SK-N-SH treated with all-trans-retinoic acid at 6 μM for 48 hours (cell line): ENCODE results near the gene RBM24.

ENCODE experiments used
- ATAC-seq: fragments of 200-7000 bp; cut with Tn5 transposase; 3 replicates; pipeline ENCODE4 v1.9.1; 2020; ENCODE audit warnings: mild to moderate bottlenecking, moderate library complexity
- ARNTL ChIP-seq: fragments of 450-650 bp; formaldehyde crosslinking; IDR thresholded peaks from 2 replicates; pipeline ENCODE4 v1.5.0; 2020; ENCODE audit warnings: low read depth, mild to moderate bottlenecking, moderate library complexity, borderline replicate concordance
- BACH2 ChIP-seq: fragments of 250-450 bp; sonication (Bioruptor Pico); IDR thresholded peaks from 2 replicates; pipeline ENCODE4 v1.9.0; 2021; ENCODE audit warnings: mild to moderate bottlenecking, borderline replicate concordance
- CREB5 ChIP-seq: fragments of 250-450 bp; sonication (Bioruptor Pico); IDR thresholded peaks from 2 replicates; pipeline ENCODE4 v1.5.1; 2020; ENCODE audit warnings: low read depth, mild to moderate bottlenecking, moderate library complexity
- CSDC2 ChIP-seq: fragments of 250-450 bp; sonication (Bioruptor Pico); IDR thresholded peaks from 2 replicates; pipeline ENCODE4 v1.5.0; 2020; ENCODE audit warnings: mild to moderate bottlenecking, moderate library complexity
- CSRNP3 ChIP-seq: fragments of 250-450 bp; sonication (Bioruptor Pico); IDR thresholded peaks from 2 replicates; pipeline ENCODE4 v1.5.1; 2021; ENCODE audit warnings: mild to moderate bottlenecking, moderate library complexity
- ESRRG ChIP-seq: fragments of 250-450 bp; sonication (Bioruptor Pico); IDR thresholded peaks from 2 replicates; pipeline ENCODE4 v1.6.1; 2021; ENCODE audit warnings: mild to moderate bottlenecking
- GLIS3 ChIP-seq: fragments of 250-450 bp; sonication (Bioruptor Pico); IDR thresholded peaks from 2 replicates; pipeline ENCODE4 v1.5.0; 2020; ENCODE audit warnings: mild to moderate bottlenecking, moderate library complexity
- OSR1 ChIP-seq: fragments of 250-450 bp; sonication (Bioruptor Pico); IDR thresholded peaks from 2 replicates; pipeline ENCODE4 v1.8.0; 2022; ENCODE audit warnings: moderate library complexity, mild to moderate bottlenecking, inconsistent platforms
- PATZ1 ChIP-seq: fragments of 250-450 bp; sonication (Bioruptor Pico); IDR thresholded peaks from 2 replicates; pipeline ENCODE4 v1.8.0; 2020; ENCODE audit warnings: mild to moderate bottlenecking, moderate library complexity, borderline replicate concordance
- POU6F1 ChIP-seq: fragments of 250-450 bp; sonication (Bioruptor Pico); IDR thresholded peaks from 2 replicates; pipeline ENCODE4 v1.8.0; 2021; ENCODE audit warnings: low read depth, mild to moderate bottlenecking, moderate library complexity, borderline replicate concordance
- PPARA ChIP-seq: fragments of 250-450 bp; sonication (Bioruptor Pico); IDR thresholded peaks from 2 replicates; pipeline ENCODE4 v1.5.0; 2020; ENCODE audit warnings: mild to moderate bottlenecking, borderline replicate concordance
- RARB ChIP-seq: fragments of 250-450 bp; sonication (Bioruptor Pico); IDR thresholded peaks from 2 replicates; pipeline ENCODE4 v1.8.0; 2021; ENCODE audit warnings: mild to moderate bottlenecking, moderate library complexity
- SNAI2 ChIP-seq: fragments of 250-450 bp; sonication (Bioruptor Pico); IDR thresholded peaks from 2 replicates; pipeline ENCODE4 v1.5.0; 2020; ENCODE audit warnings: mild to moderate bottlenecking, moderate library complexity
- TCF4 ChIP-seq: fragments of 250-450 bp; sonication (Bioruptor Pico); IDR thresholded peaks from 2 replicates; pipeline ENCODE4 v1.8.0; 2021; ENCODE audit warnings: mild to moderate bottlenecking, moderate library complexity, borderline replicate concordance
- TOX ChIP-seq: fragments of 250-450 bp; sonication (Bioruptor Pico); IDR thresholded peaks from 2 replicates; pipeline ENCODE4 v1.8.0; 2021; ENCODE audit warnings: mild to moderate bottlenecking, moderate library complexity, borderline replicate concordance
- TSHZ2 ChIP-seq: fragments of 250-450 bp; sonication (Bioruptor Pico); IDR thresholded peaks from 2 replicates; pipeline ENCODE4 v1.5.0; 2020; ENCODE audit warnings: mild to moderate bottlenecking, moderate library complexity
- ZC3H10 ChIP-seq: fragments of 250-450 bp; sonication (Bioruptor Pico); IDR thresholded peaks from 2 replicates; pipeline ENCODE4 v1.5.1; 2021; ENCODE audit warnings: mild to moderate bottlenecking, moderate library complexity
- ZFP3 ChIP-seq: fragments of 250-450 bp; sonication (Bioruptor Pico); IDR thresholded peaks from 2 replicates; pipeline ENCODE4 v1.5.0; 2020; ENCODE audit warnings: mild to moderate bottlenecking, moderate library complexity
- ZFP30 ChIP-seq: fragments of 450-650 bp; formaldehyde crosslinking; IDR thresholded peaks from 2 replicates; pipeline ENCODE4 v1.5.0; 2022; ENCODE audit warnings: mild to moderate bottlenecking, moderate library complexity
- ZNF565 ChIP-seq: fragments of 450-650 bp; formaldehyde crosslinking; conservative IDR thresholded peaks from 2 replicates; pipeline ENCODE4 v1.5.0; 2020; ENCODE audit warnings: low read depth, mild to moderate bottlenecking, moderate library complexity
- ZNF70 ChIP-seq: fragments of 450-650 bp; formaldehyde crosslinking; IDR thresholded peaks from 2 replicates; pipeline ENCODE4 v1.5.0; 2020; ENCODE audit warnings: mild to moderate bottlenecking, moderate library complexity
- ZNF8 ChIP-seq: fragments of 450-650 bp; formaldehyde crosslinking; IDR thresholded peaks from 2 replicates; pipeline ENCODE4 v1.5.0; 2020; ENCODE audit warnings: mild to moderate bottlenecking, moderate library complexity

The RBM24 gene

GRCh38 chr6:17267566-17267965, 13.6 kb upstream of the RBM24 start (continued):
- TF ChIP-seq ZFP30 (CRISPR knock-in tag) = no peak
- no peak for TF ChIP-seq ZNF8 (CRISPR knock-in tag)
- no peak for TF ChIP-seq GLIS3 (CRISPR knock-in tag)
- TF ChIP-seq CSDC2 = no peak
- no peak for TF ChIP-seq ESRRG (CRISPR knock-in tag)

GRCh38 chr6:17268114-17268513, 13.0 kb upstream of the RBM24 start:
- TF ChIP-seq TOX (CRISPR knock-in tag) (no peak), BACH2 (CRISPR knock-in tag) (no peak), ZNF565 (CRISPR knock-in tag) (no peak), ARNTL (CRISPR knock-in tag) (no peak), OSR1 (no peak)
- peak; percentile 34; the same call in 2 of the 3 replicates for ATAC-seq

- no peak for TF ChIP-seq ZNF70
- TF ChIP-seq POU6F1 (CRISPR knock-in tag) = no peak
- TF ChIP-seq TCF4 (CRISPR knock-in tag) = no peak
- no peak for TF ChIP-seq CREB5 (CRISPR knock-in tag)
- TF ChIP-seq ZFP30 (CRISPR knock-in tag) = no peak
- no peak for TF ChIP-seq SNAI2 (CRISPR knock-in tag)
- no peak for TF ChIP-seq CSDC2
- TF ChIP-seq CSRNP3 = no peak
- no peak for TF ChIP-seq ESRRG (CRISPR knock-in tag)
- no peak for TF ChIP-seq ZFP3 (CRISPR knock-in tag)
- no peak for TF ChIP-seq PPARA (CRISPR knock-in tag)
- no peak for TF ChIP-seq GLIS3 (CRISPR knock-in tag)
- TF ChIP-seq RARB (CRISPR knock-in tag) = no peak
- TF ChIP-seq ZC3H10 (CRISPR knock-in tag) = no peak
- no peak; the same call in 2 of the 3 replicates for ATAC-seq
These were observed 11.3 kb upstream of the RBM24 start for GRCh38 chr6:17269840-17270239.

- no peak for TF ChIP-seq ARNTL (CRISPR knock-in tag)
- no peak for TF ChIP-seq TOX (CRISPR knock-in tag)
- no peak for TF ChIP-seq CSDC2
These were observed 9.5 kb upstream of the RBM24 start for GRCh38 chr6:17271628-17272027.

GRCh38 chr6:17276766-17277165, 4.4 kb upstream of the RBM24 start:
- 0 out of 3 replicates have a peak, but pooled peaks have one; percentile 17 for ATAC-seq
- TF ChIP-seq ARNTL (CRISPR knock-in tag) = no peak
- TF ChIP-seq RARB (CRISPR knock-in tag) = no peak
- TF ChIP-seq TSHZ2 (CRISPR knock-in tag) = no peak
- TF ChIP-seq CSRNP3 = no peak
- TF ChIP-seq ZFP30 (CRISPR knock-in tag) = no peak
- no peak for TF ChIP-seq ZFP3 (CRISPR knock-in tag)
- TF ChIP-seq ZNF565 (CRISPR knock-in tag) = no peak
- no peak for TF ChIP-seq SNAI2 (CRISPR knock-in tag)
- TF ChIP-seq POU6F1 (CRISPR knock-in tag) = no peak
- TF ChIP-seq ZNF70 = no peak
- no peak for TF ChIP-seq PATZ1 (CRISPR knock-in tag)
- no peak for TF ChIP-seq ZC3H10 (CRISPR knock-in tag)
- no peak for TF ChIP-seq BACH2 (CRISPR knock-in tag)

More at GRCh38 chr6:17271628-17272027, 9.5 kb upstream of the RBM24 start:
- ATAC-seq = no peak
